ENCODE measurements around the gene TMTC2.

GRCh38 chr12:82760423-82760822 lies 73.7 kb downstream of the TMTC2 start:
- TF ChIP-seq EGR1 (IDR thresholded peaks at IDR 0.05) (no peak), REST (IDR thresholded peaks at IDR 0.05; ENCODE audit: low read depth) (no peak)
